ENCODE results near the gene TMEM203. TPM values are rescaled to one million over a fixed set of nuclear protein-coding genes. Genes with fewer than 3 reads are reported as not detected.

Gene TMEM203
- total RNA-seq, 2 donors from 2014 or later: 35.7 to 43.5 TPM

- Histone ChIP-seq H3K27ac (peak overlapping the region; percentile 90), H3K9me3 (no peaks in the 10 kb centered on the region), H3K4me3 (peak overlapping the region; percentile 50), H3K36me3 (no peaks in the 10 kb centered on the region), H3K4me1 (peaks cover 33% of the 10 kb centered on the region), H3K27me3 (no peaks in the 10 kb centered on the region), H3K9ac (ENCODE audit: low read depth in 2 of 2, low read length in 2 of 2) (peak overlapping the region; percentile 87 to 92)
- DNase-seq: peak; percentile 91
- intact Hi-C loops (cut with DNase I): no loop called here
- no peak for TF ChIP-seq CTCF (IDR thresholded peaks at IDR 0.05)
These were observed 7.2 kb downstream of the TMEM203 start for GRCh38 chr9:137198051-137198901.

- H3K9me3 ChIP-seq: no peaks in the 10 kb centered on the region
- intact Hi-C loops (cut with DNase I): no loop called here
- peak overlapping the region; percentile 50 for H3K4me3 ChIP-seq
- peak; percentile 96 for DNase-seq
- H3K4me1 ChIP-seq: peaks cover 29% of the 10 kb centered on the region
- peak overlapping the region; percentile 90 for H3K27ac ChIP-seq
- H3K27me3 ChIP-seq: no peaks in the 10 kb centered on the region
- no peaks in the 10 kb centered on the region for H3K36me3 ChIP-seq
- no peak for TF ChIP-seq CTCF (IDR thresholded peaks at IDR 0.05)
- peak overlapping the region; percentile 73 to 86 for H3K9ac ChIP-seq (ENCODE audit: low read depth in 2 of 2, low read length in 2 of 2)
These were observed 9.8 kb downstream of the TMEM203 start for GRCh38 chr9:137195525-137196220.

GRCh38 chr9:137194909-137195308 is 10.5 kb downstream of the TMEM203 start:
- DNase-seq: peak; percentile 84
- Histone ChIP-seq H3K9ac (ENCODE audit: low read depth in 2 of 2, low read length in 2 of 2) (peak overlapping the region; percentile 54 to 86), H3K27me3 (no peaks in the 10 kb centered on the region), H3K4me1 (peaks cover 37% of the 10 kb centered on the region), H3K27ac (peak overlapping the region; percentile 90), H3K36me3 (no peaks in the 10 kb centered on the region), H3K9me3 (no peaks in the 10 kb centered on the region), H3K4me3 (peak overlapping the region; percentile 21)
- no peak for TF ChIP-seq CTCF (IDR thresholded peaks at IDR 0.05)
- intact Hi-C loops (cut with DNase I): no loop called here

- Histone ChIP-seq H3K4me3 (peak overlapping the region; percentile 21), H3K36me3 (no peaks in the 10 kb centered on the region), H3K9ac (ENCODE audit: low read depth in 2 of 2, low read length in 2 of 2) (peak overlapping the region; percentile 54 to 86), H3K27ac (peak overlapping the region; percentile 90), H3K4me1 (peaks cover 42% of the 10 kb centered on the region), H3K27me3 (no peaks in the 10 kb centered on the region), H3K9me3 (no peaks in the 10 kb centered on the region)
- DNase-seq: no peak
- no peak for TF ChIP-seq CTCF (IDR thresholded peaks at IDR 0.05)
- intact Hi-C loops (cut with DNase I): no loop called here
These were observed 11.1 kb downstream of the TMEM203 start for GRCh38 chr9:137194388-137194787.

GRCh38 chr9:137193771-137194170 is 11.7 kb downstream of the TMEM203 start:
- Histone ChIP-seq H3K27ac (peak overlapping the region; percentile 90), H3K27me3 (no peaks in the 10 kb centered on the region), H3K4me3 (no peak overlapping the region), H3K9ac (ENCODE audit: low read depth in 2 of 2, low read length in 2 of 2) (peak overlapping the region in 1 of 2 donors; percentile 86), H3K36me3 (no peaks in the 10 kb centered on the region), H3K9me3 (no peaks in the 10 kb centered on the region), H3K4me1 (peaks cover 46% of the 10 kb centered on the region)
- TF ChIP-seq CTCF (IDR thresholded peaks at IDR 0.05): no peak
- intact Hi-C loops (cut with DNase I): no loop called here
- no peak for DNase-seq
